Left lobe of liver (tissue), 2 donors: Measurements from ENCODE around the gene MOCS2. TPM values are rescaled to one million over a fixed set of nuclear protein-coding genes. Genes with fewer than 3 reads are reported as not detected.

Source experiments
- ATAC-seq: fragments of 200-7000 bp; cut with Tn5 transposase; one replicate; pipeline ENCODE4 v1.9.1; 2020; ENCODE audit warnings: mild to moderate bottlenecking, moderate library complexity
- DNase-seq: peaks from one replicate; pipeline ENCODE4 v3.0.0-alpha.2; 2020; ENCODE audit warnings: low spot score
- total RNA-seq: library from RNA; stranded (reverse); gene quantifications from one replicate; pipeline ENCODE4 v1.2.1, GENCODE V29; 2021
- donor health status: DM: no; HTN: no; CAD: no; lungs with moderate emphysema.
- donor health status: DM: no; HTN: yes; CAD: no.

Gene MOCS2
- total RNA-seq, 1 donor from 2014 or later = 42.5 TPM

GRCh38 chr5:53095931-53096525 is 13.5 kb downstream of the MOCS2 start:
- peak; percentile 94 for ATAC-seq
- DNase-seq = peak; percentile 51

- DNase-seq (no peak), ATAC-seq (no peak)
Measured at GRCh38 chr5:53095217-53095616, 14.3 kb downstream of the MOCS2 start.

- no peak for DNase-seq
- ATAC-seq = peak; percentile 39
Measured at GRCh38 chr5:53092242-53092641, 17.3 kb downstream of the MOCS2 start.

GRCh38 chr5:53091289-53091688 is 18.3 kb downstream of the MOCS2 start:
- no peak for ATAC-seq
- DNase-seq = no peak

- ATAC-seq (no peak), DNase-seq (no peak)
Measured at GRCh38 chr5:53090229-53090628, 19.3 kb downstream of the MOCS2 start.

- ATAC-seq (no peak), DNase-seq (no peak)
Measured at GRCh38 chr5:53089481-53089991, 20.0 kb downstream of the MOCS2 start.

GRCh38 chr5:53087621-53088121 is 21.9 kb downstream of the MOCS2 start:
- ATAC-seq (no peak), DNase-seq (no peak)

- no peak for ATAC-seq
- DNase-seq = no peak
Measured at GRCh38 chr5:53087171-53087570, 22.4 kb downstream of the MOCS2 start.

- ATAC-seq (no peak), DNase-seq (no peak)
Measured at GRCh38 chr5:53084546-53085255, 24.9 kb downstream of the MOCS2 start.

GRCh38 chr5:53083927-53084326 is 25.6 kb downstream of the MOCS2 start:
- DNase-seq (no peak), ATAC-seq (no peak)

- DNase-seq = no peak
- ATAC-seq = no peak
Measured at GRCh38 chr5:53080271-53080670, 29.3 kb downstream of the MOCS2 start.

- ATAC-seq = peak; percentile 79
Measured at GRCh38 chr5:53076014-53076583, 33.5 kb downstream of the MOCS2 start.

GRCh38 chr5:53073348-53073747 is 36.2 kb downstream of the MOCS2 start:
- DNase-seq = no peak
- no peak for ATAC-seq

More at GRCh38 chr5:53076014-53076583, 33.5 kb downstream of the MOCS2 start:
- no peak for DNase-seq

GRCh38 chr5:53071738-53072137 is 37.8 kb downstream of the MOCS2 start:
- no peak for ATAC-seq
- no peak for DNase-seq

- ATAC-seq (no peak), DNase-seq (no peak)
Measured at GRCh38 chr5:53071298-53071697, 38.3 kb downstream of the MOCS2 start.

GRCh38 chr5:53069626-53070025 is 39.9 kb downstream of the MOCS2 start:
- no peak for ATAC-seq
- no peak for DNase-seq

GRCh38 chr5:53068291-53068836 is 41.2 kb downstream of the MOCS2 start:
- DNase-seq (no peak), ATAC-seq (no peak)

- ATAC-seq (no peak), DNase-seq (no peak)
Measured at GRCh38 chr5:53067641-53068040, 41.9 kb downstream of the MOCS2 start.

- DNase-seq = no peak
- ATAC-seq = no peak
Measured at GRCh38 chr5:53066088-53066487, 43.5 kb downstream of the MOCS2 start.

- ATAC-seq (no peak), DNase-seq (no peak)
Measured at GRCh38 chr5:53063791-53064190, 45.8 kb downstream of the MOCS2 start.

- no peak for DNase-seq
Measured at GRCh38 chr5:53063176-53063575, 46.4 kb downstream of the MOCS2 start.

GRCh38 chr5:53059281-53059680 is 50.3 kb downstream of the MOCS2 start:
- no peak for ATAC-seq
- no peak for DNase-seq

More at GRCh38 chr5:53063176-53063575, 46.4 kb downstream of the MOCS2 start:
- ATAC-seq = no peak
